MCF 10A (cell line): Measurements from ENCODE around the gene SELP. TPM values are rescaled to one million over a fixed set of nuclear protein-coding genes. Genes with fewer than 3 reads are reported as not detected.

Experiments used
- BruUV-seq: library from RNA; stranded (reverse); fragments of 400-500 nt; replicated peaks from 2 replicates; lab custom pipeline; 2021; lab: Mats Ljungman, UMichigan
- CTCF ChIA-PET: fragments of 300-600 bp; sonication (Branson Sonifier 250); formaldehyde crosslinking; extraction: SDS; loops from one replicate; lab custom pipeline; 2021; ENCODE audit warnings: antibody characterized with exemption, inconsistent platforms; lab: Yijun Ruan, JAX
- POLR2A ChIA-PET: fragments of 300-600, 350-650 bp; sonication (Branson Sonifier 250); formaldehyde crosslinking; extraction: SDS; loops from one replicate; lab custom pipeline; 2020; ENCODE audit warnings: antibody characterized with exemption, inconsistent platforms; lab: Yijun Ruan, JAX
- DNase-seq: peaks from one replicate; pipeline ENCODE4 v3.0.0-alpha.2; 2018; ENCODE audit not compliant: unreplicated experiment
- H3K27ac Mint-ChIP-seq: one replicate; pipeline ENCODE4 v1.8.0; 2022; ENCODE audit warnings: mild to moderate bottlenecking, low read depth, mixed read lengths; ENCODE audit not compliant: unreplicated experiment
- H3K27me3 Mint-ChIP-seq: one replicate; pipeline ENCODE4 v1.8.0; 2022; ENCODE audit warnings: mixed read lengths; ENCODE audit not compliant: insufficient read depth, unreplicated experiment
- H3K36me3 Mint-ChIP-seq: one replicate; pipeline ENCODE4 v1.8.0; 2022; ENCODE audit warnings: mild to moderate bottlenecking, moderate library complexity, mixed read lengths; ENCODE audit not compliant: insufficient read depth, unreplicated experiment
- H3K4me1 Mint-ChIP-seq: one replicate; pipeline ENCODE4 v1.8.0; 2022; ENCODE audit warnings: mixed read lengths; ENCODE audit not compliant: insufficient read depth, unreplicated experiment
- H3K4me3 Mint-ChIP-seq: one replicate; pipeline ENCODE4 v1.8.0; 2022; ENCODE audit warnings: mild to moderate bottlenecking, moderate library complexity, mixed read lengths; ENCODE audit not compliant: unreplicated experiment
- H3K9me3 Mint-ChIP-seq: one replicate; pipeline ENCODE4 v1.8.0; 2022; ENCODE audit warnings: mixed read lengths; ENCODE audit not compliant: unreplicated experiment
- intact Hi-C: fragments of 100-400 bp; cut with micrococcal nuclease; formaldehyde crosslinking; loops from 2 replicates; pipeline ENCODE4 v1.14.1; 2022
- total RNA-seq: library from RNA; stranded (reverse); gene quantifications from 2 replicates; pipeline ENCODE4 v1.2.3, GENCODE V29; 2022
- TF ChIP-seq, protein P1 (sequence below): fragments of 200-600 bp; IDR thresholded peaks from one replicate; pipeline ENCODE4 v1.8.0; 2022; ENCODE audit warnings: antibody characterized with exemption, mild to moderate bottlenecking; ENCODE audit not compliant: unreplicated experiment

The SELP gene
- total RNA-seq, 1 experiment from 2014 or later = not detected

DNA sequence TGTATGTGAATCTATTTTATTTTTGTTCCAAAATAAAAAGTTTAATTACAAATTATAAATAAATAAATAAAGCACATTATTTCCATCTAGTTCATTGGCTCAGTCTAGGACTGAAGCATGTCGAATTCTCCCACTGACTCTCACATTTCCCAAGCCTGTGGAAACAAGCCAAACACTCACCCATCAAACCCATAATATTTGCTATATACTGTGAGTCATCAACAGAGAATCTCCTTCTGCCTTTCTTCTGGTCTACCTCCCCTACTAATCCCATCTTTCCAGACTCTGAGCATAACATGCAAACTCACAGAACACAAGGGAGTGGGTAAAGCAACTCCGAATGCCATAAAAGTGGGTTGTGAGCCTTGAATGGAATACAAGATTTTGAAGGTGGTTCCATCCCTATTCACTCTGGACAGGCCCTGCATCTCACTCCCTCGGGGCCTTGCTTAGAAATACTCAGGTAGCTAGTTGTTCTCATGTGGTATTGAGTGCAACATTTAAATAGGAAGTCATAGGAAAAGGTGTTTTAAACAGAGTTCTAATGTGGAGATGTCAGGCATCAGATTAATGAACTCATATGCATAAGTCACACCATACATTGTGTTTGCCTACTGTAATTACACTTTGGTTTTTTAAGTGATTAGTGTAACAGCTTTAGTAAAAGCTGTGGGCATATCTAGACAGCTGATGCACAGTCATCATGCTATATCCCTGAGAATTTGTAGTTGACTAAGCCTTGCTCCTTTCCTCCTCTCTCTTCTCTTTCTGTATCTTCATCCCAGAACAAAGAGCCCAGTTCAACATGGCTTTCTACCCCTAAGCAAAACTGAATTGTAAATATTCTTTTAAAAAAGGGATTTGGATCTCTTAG lies 90.7 kb downstream of the SELP start:
- Mint-ChIP-seq H3K27ac (no peak overlapping the region), H3K4me3 (no peak overlapping the region), H3K27me3 (no peaks in the 10 kb centered on the region), H3K9me3 (no peaks in the 10 kb centered on the region), H3K36me3 (no peaks in the 10 kb centered on the region), H3K4me1 (peaks cover 14% of the 10 kb centered on the region)
- no TSS peak for BruUV-seq
- DNase-seq = peak; percentile 95
- intact Hi-C loops = loop anchor here (2.0 kb wide), 1 partner anchor 54 kb away; the partner anchor contains the start of gene SLC19A2
- CTCF ChIA-PET = interaction anchor here (0.5 to 2.2 kb wide), 7 partner anchors 8 to 271 kb away, joined by 3 to 10 read pairs (median 4); partner anchors contain the start of gene SLC19A2
- TF ChIP-seq, protein P1, sequence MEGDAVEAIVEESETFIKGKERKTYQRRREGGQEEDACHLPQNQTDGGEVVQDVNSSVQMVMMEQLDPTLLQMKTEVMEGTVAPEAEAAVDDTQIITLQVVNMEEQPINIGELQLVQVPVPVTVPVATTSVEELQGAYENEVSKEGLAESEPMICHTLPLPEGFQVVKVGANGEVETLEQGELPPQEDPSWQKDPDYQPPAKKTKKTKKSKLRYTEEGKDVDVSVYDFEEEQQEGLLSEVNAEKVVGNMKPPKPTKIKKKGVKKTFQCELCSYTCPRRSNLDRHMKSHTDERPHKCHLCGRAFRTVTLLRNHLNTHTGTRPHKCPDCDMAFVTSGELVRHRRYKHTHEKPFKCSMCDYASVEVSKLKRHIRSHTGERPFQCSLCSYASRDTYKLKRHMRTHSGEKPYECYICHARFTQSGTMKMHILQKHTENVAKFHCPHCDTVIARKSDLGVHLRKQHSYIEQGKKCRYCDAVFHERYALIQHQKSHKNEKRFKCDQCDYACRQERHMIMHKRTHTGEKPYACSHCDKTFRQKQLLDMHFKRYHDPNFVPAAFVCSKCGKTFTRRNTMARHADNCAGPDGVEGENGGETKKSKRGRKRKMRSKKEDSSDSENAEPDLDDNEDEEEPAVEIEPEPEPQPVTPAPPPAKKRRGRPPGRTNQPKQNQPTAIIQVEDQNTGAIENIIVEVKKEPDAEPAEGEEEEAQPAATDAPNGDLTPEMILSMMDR = no peak
- POLR2A ChIA-PET = interaction anchor here (0.7 to 2.2 kb wide), 4 partner anchors 10 to 55 kb away, joined by 3 to 7 read pairs (median 5); partner anchors contain the start of gene SLC19A2

Other genes with a start within 250 kb of the SELP start
- gene CCDC181, start 202.7 kb downstream of the SELP start, total RNA-seq = not detected in 2 replicates
- gene SLC19A2, start 144.2 kb downstream of the SELP start, total RNA-seq = 13.9 and 16.7 TPM in 2 replicates
- 0.09 TPM in 1 of 2 replicates, not detected in the other for gene F5, start 43.6 kb downstream of the SELP start, total RNA-seq
- not detected in 2 replicates for gene SELL, start 81.5 kb upstream of the SELP start, total RNA-seq
- not detected in 2 replicates for gene SELE, start 104.0 kb upstream of the SELP start, total RNA-seq
- gene METTL18, start 164.8 kb upstream of the SELP start, total RNA-seq = 2.8 and 4.1 TPM in 2 replicates